GM12878 (cell line): Measurements from ENCODE around the gene MEMO1. TPM values are rescaled to one million over a fixed set of nuclear protein-coding genes. Genes with fewer than 3 reads are reported as not detected.

Experiments
- ATAC-seq: fragments of 200-7000 bp; cut with Tn5 transposase; 3 replicates; pipeline ENCODE4 v1.9.1; 2020; ENCODE audit warnings: mild to moderate bottlenecking, moderate library complexity
- BruUV-seq: library from RNA; stranded (reverse); fragments of 400-500 nt; replicated peaks from 2 replicates; lab custom pipeline; 2021; lab: Mats Ljungman, UMichigan
- CTCF ChIA-PET: fragments of 300-600 bp; sonication (Branson Sonifier 250); formaldehyde crosslinking; extraction: SDS; loops from one replicate; lab custom pipeline; 2021; ENCODE audit warnings: inconsistent platforms; lab: Yijun Ruan, JAX
- POLR2A ChIA-PET: fragments of 350-600 bp; formaldehyde crosslinking; extraction: SDS; loops from one replicate; lab custom pipeline; 2021; ENCODE audit warnings: inconsistent platforms; lab: Charles Lee
- RAD21 ChIA-PET: fragments of 300-600 bp; sonication (Branson Sonifier 250); formaldehyde crosslinking; loops from one replicate; lab custom pipeline; 2023; ENCODE audit warnings: antibody characterized with exemption; ENCODE audit not compliant: unreplicated experiment; lab: Charles Lee
- SMC1A ChIA-PET: fragments of 300-600 bp; sonication (Branson Sonifier 250); formaldehyde crosslinking; loops from one replicate; lab custom pipeline; 2023; ENCODE audit not compliant: unreplicated experiment, uncharacterized antibody; lab: Charles Lee
- DNase-seq: peaks from one replicate; pipeline ENCODE4 v3.0.0-alpha.2; 2011; ENCODE audit warnings: low read depth, low spot score
- FAIRE-seq: peaks from 3 replicates; lab custom pipeline; 2011; peaks lifted over from hg19 to GRCh38; lab: Jason Lieb, UNC
- H2AFZ ChIP-seq: 2 replicates; pipeline ENCODE4 v1.6.0; 2011; ENCODE audit warnings: low read depth, low read length, control low read depth; ENCODE audit not compliant: control insufficient read depth
- H3K27ac ChIP-seq: 2 replicates; pipeline ENCODE4 v1.5.1; 2011; ENCODE audit warnings: control low read depth; ENCODE audit not compliant: control insufficient read depth, insufficient read depth
- H3K27me3 ChIP-seq, 2 experiments: replicated peaks in 1 of 2; 2 replicates each; pipeline versions ENCODE4 v1.6.0 to v1.6.1; 2011; ENCODE audit warnings: low read length in 1 of 2; ENCODE audit not compliant: control insufficient read depth in 2 of 2, insufficient read depth in 2 of 2
- H3K36me3 ChIP-seq, 2 experiments: 2 replicates each; pipeline ENCODE4 v1.5.1; 2011; ENCODE audit warnings: low read length in 1 of 2; ENCODE audit not compliant: control insufficient read depth in 2 of 2, insufficient read depth in 2 of 2
- H3K4me1 ChIP-seq: 2 replicates; pipeline ENCODE4 v1.6.1; 2011; ENCODE audit warnings: mild to moderate bottlenecking, low read length, moderate library complexity, mixed read lengths; ENCODE audit not compliant: control insufficient read depth, insufficient read depth
- H3K4me2 ChIP-seq: 2 replicates; pipeline ENCODE4 v1.6.0; 2011; ENCODE audit warnings: control low read depth; ENCODE audit not compliant: control insufficient read depth, insufficient read depth
- H3K4me3 ChIP-seq: fragments of 200-600 bp; sonication (generic); 2 replicates; pipeline ENCODE4 v1.5.1; 2016
- H3K79me2 ChIP-seq: 2 replicates; pipeline ENCODE4 v1.6.0; 2011; ENCODE audit warnings: low read length; ENCODE audit not compliant: control insufficient read depth, insufficient read depth
- H3K9ac ChIP-seq: 2 replicates; pipeline ENCODE4 v1.8.0; 2011; ENCODE audit warnings: low read length, control low read depth, mixed read lengths; ENCODE audit not compliant: control insufficient read depth, insufficient read depth
- H3K9me3 ChIP-seq: replicated peaks from 3 replicates; pipeline ENCODE4 v1.5.1; 2011; ENCODE audit warnings: mild to moderate bottlenecking, low read length; ENCODE audit not compliant: control insufficient read depth, insufficient read depth
- H4K20me1 ChIP-seq: 2 replicates; pipeline ENCODE4 v1.6.0; 2011; ENCODE audit not compliant: control insufficient read depth, insufficient read depth
- BRCA1 ChIP-seq: IDR thresholded peaks from 2 replicates; pipeline ENCODE4 v1.6.1; 2011; ENCODE audit warnings: low read depth, low read length, improper control_type of control experiment
- CBX3 ChIP-seq: fragments of 200-600 bp; sonication (generic); IDR thresholded peaks from 2 replicates; pipeline ENCODE4 v1.6.1; 2016; ENCODE audit warnings: low read depth, borderline replicate concordance
- CHD4 ChIP-seq: fragments of 200-600 bp; sonication (generic); IDR thresholded peaks from 2 replicates; pipeline ENCODE4 v1.6.1; 2016; ENCODE audit warnings: mild to moderate bottlenecking
- IKZF2 ChIP-seq, 2 experiments: fragments of 450-650 bp; IDR thresholded peaks; 2 replicates each; pipeline ENCODE4 v1.6.1; 2017; ENCODE audit warnings: mild to moderate bottlenecking in 2 of 2, moderate library complexity in 2 of 2
- MYC ChIP-seq: IDR thresholded peaks from 2 replicates; pipeline ENCODE4 v1.6.1; 2011; ENCODE audit warnings: mild to moderate bottlenecking, low read length, moderate library complexity, inconsistent platforms; ENCODE audit not compliant: insufficient read depth, insufficient replicate concordance, insufficient read length, severe bottlenecking
- RBBP5 ChIP-seq: fragments of 200-600 bp; sonication (generic); conservative IDR thresholded peaks from 2 replicates; pipeline ENCODE4 v1.6.1; 2016
- RFX5 ChIP-seq: IDR thresholded peaks from 2 replicates; pipeline ENCODE4 v1.6.1; 2011; ENCODE audit warnings: low read depth, low read length, improper control_type of control experiment
- STAT1 ChIP-seq: fragments of 450-650 bp; conservative IDR thresholded peaks from 2 replicates; pipeline ENCODE4 v1.6.1; 2014; ENCODE audit warnings: antibody characterized with exemption, mild to moderate bottlenecking
- TAF1 ChIP-seq: IDR thresholded peaks from 2 replicates; pipeline ENCODE4 v1.6.1; 2011; ENCODE audit warnings: mild to moderate bottlenecking, low read depth, low read length, borderline replicate concordance
- WRNIP1 ChIP-seq: IDR thresholded peaks from 2 replicates; pipeline ENCODE4 v1.6.1; 2011; ENCODE audit warnings: low read depth, low read length, improper control_type of control experiment, borderline replicate concordance
- ZBED1 ChIP-seq: IDR thresholded peaks from 2 replicates; pipeline ENCODE4 v1.6.1; 2016; ENCODE audit warnings: borderline replicate concordance
- ZNF24 ChIP-seq: fragments of 450-650 bp; IDR thresholded peaks from 2 replicates; pipeline ENCODE4 v1.6.1; 2017; ENCODE audit warnings: antibody characterized with exemption, mild to moderate bottlenecking
- WGBS: methylation state at CpG from one replicate; pipeline ENCODE4 v1.1.6; 2016; ENCODE audit warnings: low lambda C conversion rate; ENCODE audit not compliant: insufficient replicate concordance, insufficient coverage; ENCODE audit errors: missing lambda C conversion rate; 5-methylcytosine and 5-hydroxymethylcytosine counted together
- in situ Hi-C: fragments of 300-500 bp; cut with MboI; formaldehyde crosslinking; loops from 9 replicates; pipeline ENCODE4 v1.14.3; 2018; ENCODE audit warnings: mixed read lengths
- intact Hi-C: fragments of 100-400 bp; cut with micrococcal nuclease; formaldehyde crosslinking; loops from one replicate; pipeline ENCODE4 v1.14.2; 2022; ENCODE audit not compliant: unreplicated experiment
- polyA plus RNA-seq, 11 experiments: library from polyadenylated mRNA; depleted of rRNA in 4 of 11; unstranded in 6 of 11; stranded (reverse) in 5 of 11; fragments of >200 nt; fragmentation: Nextera tagmentation in 4 of 11; fragmentation: Illumina TruSeq in 1 of 11; extraction: Ambion mirVana in 4 of 11; extraction: Trizol in 1 of 11; gene quantifications; 1 replicate in 1 of 11; 2 replicates in 10 of 11; pipeline versions ENCODE4 v1.2.1 to v1.2.3, GENCODE V29; 2011 to 2016; ENCODE audit warnings: inconsistent platforms in 2 of 11, missing spikeins in 2 of 11, low read depth in 1 of 11
- total RNA-seq, 4 experiments: library from RNA; depleted of rRNA in 3 of 4; stranded (reverse); fragments of >200 nt in 3 of 4; fragmentation: Illumina TruSeq in 1 of 4; extraction: Trizol in 1 of 4; gene quantifications; 2 replicates each; pipeline versions ENCODE4 v1.2.1 to v1.2.3, GENCODE V29; 2013 to 2021
- TF ChIP-seq, protein P1 (sequence below): fragments of 450-650 bp; formaldehyde crosslinking; IDR thresholded peaks from 2 replicates; pipeline ENCODE4 v1.5.0; 2022; ENCODE audit warnings: mild to moderate bottlenecking, missing genetic modification characterization
- TF ChIP-seq, protein P2 (sequence below): fragments of 150-350 bp; IDR thresholded peaks from 2 replicates; pipeline ENCODE4 v1.6.1; 2014; ENCODE audit warnings: mild to moderate bottlenecking, low read depth, low read length
- TF ChIP-seq, protein P3 (sequence below): fragments of 450-650 bp; IDR thresholded peaks from 2 replicates; pipeline ENCODE4 v1.6.1; 2017; ENCODE audit warnings: mild to moderate bottlenecking, moderate library complexity

The MEMO1 gene
- total and polyA plus RNA-seq, 10 of the 15 experiments (the other 5 are each of a cell fraction or from before 2014, with no cell fraction given), result 39.8 to 99.1 (median 72.2) TPM

DNA sequence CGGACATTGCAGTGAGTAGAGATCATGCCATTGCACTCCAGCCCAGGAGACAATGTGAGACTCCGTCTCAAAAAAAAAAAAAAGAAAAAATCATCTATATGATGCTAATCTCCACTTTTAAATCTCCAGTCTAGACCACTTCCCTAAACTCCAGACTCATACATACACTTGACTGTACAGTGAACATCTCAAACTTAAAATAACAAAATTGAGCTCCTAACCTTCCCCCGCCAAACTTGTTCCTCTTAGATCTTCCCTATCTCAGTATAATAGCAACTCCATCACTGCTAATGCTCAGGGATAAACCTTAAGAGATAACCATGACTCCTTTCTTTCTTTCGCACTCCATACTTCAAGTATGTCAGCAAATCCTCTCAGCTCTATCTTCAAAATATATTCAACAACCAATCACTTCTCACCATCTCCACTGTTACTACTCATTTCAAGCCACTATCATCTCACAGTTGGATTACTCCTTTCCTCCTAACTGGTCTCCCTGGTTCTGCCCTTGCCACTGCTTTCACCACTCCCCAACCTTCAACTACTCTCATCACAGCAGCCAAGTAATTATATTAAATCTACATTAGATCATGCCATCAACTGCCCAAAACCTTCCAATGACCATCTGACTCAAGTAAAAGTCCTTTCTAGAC, 12.0 kb downstream of the MEMO1 start:
- Histone ChIP-seq H4K20me1 (peaks cover 4% of the 10 kb centered on the region; the same call in 1 of the 2 replicates), H3K9ac (no peak overlapping the region), H3K4me2 (no peak overlapping the region), H3K9me3 (no peaks in the 10 kb centered on the region), H3K27ac (0 out of 2 replicates have a peak overlapping the region, but pooled peaks have one; percentile 24), H3K36me3 (no peaks in the 10 kb centered on the region), H2AFZ (no peak overlapping the region), H3K4me3 (no peak overlapping the region), H3K4me1 (peaks cover 18% of the 10 kb centered on the region), H3K27me3 (no peaks in the 10 kb centered on the region), H3K79me2 (peaks cover 87% of the 10 kb centered on the region)
- no peak for DNase-seq
- ChIA-PET CTCF (interaction anchor here (0.9 to 1.6 kb wide), 3 partner anchors 8 to 17 kb away, joined by 3 to 5 read pairs (median 4); no protein-coding TSS in a partner anchor), SMC1A (interaction anchor here (1.2 to 4.8 kb wide), 6 partner anchors 9 to 23 kb away, joined by 3 to 29 read pairs (median 6); no protein-coding TSS in a partner anchor), RAD21 (interaction anchor here (0.6 kb wide), 1 partner anchor 8 kb away, joined by 3 read pairs; no protein-coding TSS in a partner anchor), POLR2A (interaction anchor here (0.6 to 1.3 kb wide), 3 partner anchors 10 to 41 kb away, joined by 3 read pairs; partner anchors contain the start of gene DPY30)
- FAIRE-seq, result peak; percentile 56
- TF ChIP-seq WRNIP1, result no peak
- TF ChIP-seq BRCA1, result no peak
- TF ChIP-seq, protein P1, sequence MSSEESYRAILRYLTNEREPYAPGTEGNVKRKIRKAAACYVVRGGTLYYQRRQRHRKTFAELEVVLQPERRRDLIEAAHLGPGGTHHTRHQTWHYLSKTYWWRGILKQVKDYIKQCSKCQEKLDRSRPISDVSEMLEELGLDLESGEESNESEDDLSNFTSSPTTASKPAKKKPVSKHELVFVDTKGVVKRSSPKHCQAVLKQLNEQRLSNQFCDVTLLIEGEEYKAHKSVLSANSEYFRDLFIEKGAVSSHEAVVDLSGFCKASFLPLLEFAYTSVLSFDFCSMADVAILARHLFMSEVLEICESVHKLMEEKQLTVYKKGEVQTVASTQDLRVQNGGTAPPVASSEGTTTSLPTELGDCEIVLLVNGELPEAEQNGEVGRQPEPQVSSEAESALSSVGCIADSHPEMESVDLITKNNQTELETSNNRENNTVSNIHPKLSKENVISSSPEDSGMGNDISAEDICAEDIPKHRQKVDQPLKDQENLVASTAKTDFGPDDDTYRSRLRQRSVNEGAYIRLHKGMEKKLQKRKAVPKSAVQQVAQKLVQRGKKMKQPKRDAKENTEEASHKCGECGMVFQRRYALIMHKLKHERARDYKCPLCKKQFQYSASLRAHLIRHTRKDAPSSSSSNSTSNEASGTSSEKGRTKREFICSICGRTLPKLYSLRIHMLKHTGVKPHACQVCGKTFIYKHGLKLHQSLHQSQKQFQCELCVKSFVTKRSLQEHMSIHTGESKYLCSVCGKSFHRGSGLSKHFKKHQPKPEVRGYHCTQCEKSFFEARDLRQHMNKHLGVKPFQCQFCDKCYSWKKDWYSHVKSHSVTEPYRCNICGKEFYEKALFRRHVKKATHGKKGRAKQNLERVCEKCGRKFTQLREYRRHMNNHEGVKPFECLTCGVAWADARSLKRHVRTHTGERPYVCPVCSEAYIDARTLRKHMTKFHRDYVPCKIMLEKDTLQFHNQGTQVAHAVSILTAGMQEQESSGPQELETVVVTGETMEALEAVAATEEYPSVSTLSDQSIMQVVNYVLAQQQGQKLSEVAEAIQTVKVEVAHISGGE, result no peak
- TF ChIP-seq, protein P2, sequence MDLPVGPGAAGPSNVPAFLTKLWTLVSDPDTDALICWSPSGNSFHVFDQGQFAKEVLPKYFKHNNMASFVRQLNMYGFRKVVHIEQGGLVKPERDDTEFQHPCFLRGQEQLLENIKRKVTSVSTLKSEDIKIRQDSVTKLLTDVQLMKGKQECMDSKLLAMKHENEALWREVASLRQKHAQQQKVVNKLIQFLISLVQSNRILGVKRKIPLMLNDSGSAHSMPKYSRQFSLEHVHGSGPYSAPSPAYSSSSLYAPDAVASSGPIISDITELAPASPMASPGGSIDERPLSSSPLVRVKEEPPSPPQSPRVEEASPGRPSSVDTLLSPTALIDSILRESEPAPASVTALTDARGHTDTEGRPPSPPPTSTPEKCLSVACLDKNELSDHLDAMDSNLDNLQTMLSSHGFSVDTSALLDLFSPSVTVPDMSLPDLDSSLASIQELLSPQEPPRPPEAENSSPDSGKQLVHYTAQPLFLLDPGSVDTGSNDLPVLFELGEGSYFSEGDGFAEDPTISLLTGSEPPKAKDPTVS, result no peak
- TF ChIP-seq ZNF24, result no peak
- TF ChIP-seq TAF1, result no peak
- no peak for TF ChIP-seq CHD4
- no peak for TF ChIP-seq RBBP5
- TF ChIP-seq STAT1, result no peak
- no peak for TF ChIP-seq CBX3
- TF ChIP-seq, protein P3, sequence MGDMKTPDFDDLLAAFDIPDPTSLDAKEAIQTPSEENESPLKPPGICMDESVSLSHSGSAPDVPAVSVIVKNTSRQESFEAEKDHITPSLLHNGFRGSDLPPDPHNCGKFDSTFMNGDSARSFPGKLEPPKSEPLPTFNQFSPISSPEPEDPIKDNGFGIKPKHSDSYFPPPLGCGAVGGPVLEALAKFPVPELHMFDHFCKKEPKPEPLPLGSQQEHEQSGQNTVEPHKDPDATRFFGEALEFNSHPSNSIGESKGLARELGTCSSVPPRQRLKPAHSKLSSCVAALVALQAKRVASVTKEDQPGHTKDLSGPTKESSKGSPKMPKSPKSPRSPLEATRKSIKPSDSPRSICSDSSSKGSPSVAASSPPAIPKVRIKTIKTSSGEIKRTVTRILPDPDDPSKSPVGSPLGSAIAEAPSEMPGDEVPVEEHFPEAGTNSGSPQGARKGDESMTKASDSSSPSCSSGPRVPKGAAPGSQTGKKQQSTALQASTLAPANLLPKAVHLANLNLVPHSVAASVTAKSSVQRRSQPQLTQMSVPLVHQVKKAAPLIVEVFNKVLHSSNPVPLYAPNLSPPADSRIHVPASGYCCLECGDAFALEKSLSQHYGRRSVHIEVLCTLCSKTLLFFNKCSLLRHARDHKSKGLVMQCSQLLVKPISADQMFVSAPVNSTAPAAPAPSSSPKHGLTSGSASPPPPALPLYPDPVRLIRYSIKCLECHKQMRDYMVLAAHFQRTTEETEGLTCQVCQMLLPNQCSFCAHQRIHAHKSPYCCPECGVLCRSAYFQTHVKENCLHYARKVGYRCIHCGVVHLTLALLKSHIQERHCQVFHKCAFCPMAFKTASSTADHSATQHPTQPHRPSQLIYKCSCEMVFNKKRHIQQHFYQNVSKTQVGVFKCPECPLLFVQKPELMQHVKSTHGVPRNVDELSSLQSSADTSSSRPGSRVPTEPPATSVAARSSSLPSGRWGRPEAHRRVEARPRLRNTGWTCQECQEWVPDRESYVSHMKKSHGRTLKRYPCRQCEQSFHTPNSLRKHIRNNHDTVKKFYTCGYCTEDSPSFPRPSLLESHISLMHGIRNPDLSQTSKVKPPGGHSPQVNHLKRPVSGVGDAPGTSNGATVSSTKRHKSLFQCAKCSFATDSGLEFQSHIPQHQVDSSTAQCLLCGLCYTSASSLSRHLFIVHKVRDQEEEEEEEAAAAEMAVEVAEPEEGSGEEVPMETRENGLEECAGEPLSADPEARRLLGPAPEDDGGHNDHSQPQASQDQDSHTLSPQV, result no peak
- no peak for TF ChIP-seq ZBED1
- no peak for TF ChIP-seq RFX5
- no peak for TF ChIP-seq IKZF2 (IDR thresholded peaks at IDR 0.05)
- no peak for TF ChIP-seq MYC
- BruUV-seq, result TSS peak; percentile 45
- ATAC-seq, result peak; percentile 34
- 75% methylated on average over 4 of the region's 4 CpGs for WGBS
- in situ Hi-C loops (no loop called here), intact Hi-C loops (no loop called here)
